HFF-Myc (cell line): Measurements from ENCODE around the gene EFR3B.
"Not testable (repeated sequence)": the region's sequence is repeated elsewhere in the genome, so short reads cannot be mapped to it uniquely, and the experiment has no call there.

ENCODE experiments used
- DNase-seq: peaks from one replicate; pipeline ENCODE4 v3.0.0-alpha.2; 2011; ENCODE audit warnings: low read depth; ENCODE audit errors: extremely low read depth
- H3K4me3 ChIP-seq: replicated peaks from 2 replicates; pipeline ENCODE4 v1.5.1; 2011; ENCODE audit warnings: low read depth, mild to moderate bottlenecking, control low read depth, low read length
- CTCF ChIP-seq: IDR thresholded peaks from 2 replicates; pipeline ENCODE4 v1.5.1; 2012; ENCODE audit warnings: mild to moderate bottlenecking, low read depth, low read length, control low read depth; ENCODE audit errors: missing control alignments

Gene EFR3B

GRCh38 chr2:25041928-25042320 lies at the start of gene EFR3B:
Gene EFR3B, plus strand, starts transcription at chr2:25042076. Its CDS starts 237 bp downstream, at chr2:25042313.
- H3K4me3 ChIP-seq = peak within 1 kb of the TSS; percentile 46
- no peak for TF ChIP-seq CTCF
- DNase-seq = peak; percentile 29

- TF ChIP-seq CTCF = no peak
- H3K4me3 ChIP-seq = no peak overlapping the region
- no peak for DNase-seq
Observed at GRCh38 chr2:24993406-24994145, 48.3 kb upstream of the EFR3B start.

GRCh38 chr2:24994146-24994724 lies 47.6 kb upstream of the EFR3B start:
- TF ChIP-seq CTCF = no peak
- no peak for DNase-seq
- H3K4me3 ChIP-seq = no peak overlapping the region

GRCh38 chr2:24999097-24999496 lies 42.8 kb upstream of the EFR3B start:
- H3K4me3 ChIP-seq, DNase-seq: not testable (repeated sequence)

GRCh38 chr2:25000036-25000435 lies 41.8 kb upstream of the EFR3B start:
- H3K4me3 ChIP-seq = no peak overlapping the region
- no peak for DNase-seq
- no peak for TF ChIP-seq CTCF

GRCh38 chr2:25000503-25001324 lies 41.2 kb upstream of the EFR3B start:
- no peak overlapping the region for H3K4me3 ChIP-seq
- DNase-seq = no peak
- no peak for TF ChIP-seq CTCF

- TF ChIP-seq CTCF = no peak
- H3K4me3 ChIP-seq = no peak overlapping the region
- no peak for DNase-seq
Observed at GRCh38 chr2:25001325-25001637, 40.6 kb upstream of the EFR3B start.
